Measurements from ENCODE around the gene PDK4. TPM values are rescaled to one million over a fixed set of nuclear protein-coding genes. Genes with fewer than 3 reads are reported as not detected.
"Not testable (repeated sequence)": the region's sequence is repeated elsewhere in the genome, so short reads cannot be mapped to it uniquely, and the experiment has no call there.

Gene PDK4
- total RNA-seq, 1 donor from 2014 or later: 17.6 TPM

DNA sequence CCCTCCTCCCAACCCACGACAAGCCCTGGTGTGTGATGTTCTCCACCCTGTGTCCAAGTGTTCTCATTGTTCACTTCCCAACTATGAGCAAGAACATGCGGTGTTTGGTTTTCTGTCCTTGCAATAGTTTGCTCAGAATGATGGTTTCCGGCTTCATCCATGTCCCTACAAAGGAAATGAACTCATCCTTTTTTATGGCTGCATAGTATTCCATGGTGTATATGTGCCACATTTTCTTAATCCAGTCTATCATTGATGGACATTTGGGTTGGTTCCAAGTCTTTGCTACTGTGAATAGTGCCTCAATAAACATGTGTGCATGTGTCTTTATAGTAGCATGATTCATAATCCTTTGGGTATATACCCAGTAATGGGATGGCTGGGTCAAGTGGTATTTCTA is 8.5 kb upstream of the PDK4 start:
- not testable (repeated sequence) for DNase-seq (ENCODE audit: low spot score)

DNA sequence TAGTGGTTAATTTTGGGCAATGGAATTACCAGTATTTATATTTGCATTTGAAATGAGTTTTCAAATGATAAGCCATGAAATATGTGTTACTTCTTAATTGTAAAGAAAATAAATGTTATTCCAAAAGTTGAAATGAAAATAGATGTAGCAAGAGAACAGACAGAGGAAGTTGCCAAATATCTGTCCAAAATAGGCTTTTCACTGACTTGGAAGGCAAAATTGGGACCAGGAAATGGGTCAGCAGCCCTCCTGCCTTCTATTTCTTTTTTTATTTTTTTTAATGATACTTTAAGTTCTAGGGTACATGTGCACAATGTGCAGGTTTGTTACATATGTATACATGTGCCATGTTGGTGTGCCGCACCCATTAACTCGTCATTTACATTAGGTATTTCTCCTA is 8.1 kb upstream of the PDK4 start:
- DNase-seq (ENCODE audit: low spot score): not testable (repeated sequence)

DNA sequence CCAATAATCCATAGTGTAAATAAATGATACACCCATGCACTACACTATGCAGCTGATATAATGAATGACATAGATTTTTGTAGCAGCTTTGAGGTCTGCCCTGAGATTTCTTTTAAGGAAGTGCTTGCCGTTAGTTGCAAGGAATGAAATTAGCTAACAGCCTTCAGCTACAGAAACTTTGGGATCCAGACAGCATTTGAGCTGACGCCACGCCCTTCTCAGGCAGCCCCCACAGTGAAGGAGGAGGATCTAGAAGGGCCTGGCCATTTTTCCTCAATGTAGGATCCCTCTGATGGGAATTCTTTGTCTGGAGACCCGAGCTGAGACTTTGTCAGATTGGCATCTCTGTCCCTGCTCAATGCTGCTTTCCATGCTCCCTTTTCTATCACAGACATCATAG is 6.1 kb upstream of the PDK4 start:
- no peak for DNase-seq (ENCODE audit: low spot score)

DNA sequence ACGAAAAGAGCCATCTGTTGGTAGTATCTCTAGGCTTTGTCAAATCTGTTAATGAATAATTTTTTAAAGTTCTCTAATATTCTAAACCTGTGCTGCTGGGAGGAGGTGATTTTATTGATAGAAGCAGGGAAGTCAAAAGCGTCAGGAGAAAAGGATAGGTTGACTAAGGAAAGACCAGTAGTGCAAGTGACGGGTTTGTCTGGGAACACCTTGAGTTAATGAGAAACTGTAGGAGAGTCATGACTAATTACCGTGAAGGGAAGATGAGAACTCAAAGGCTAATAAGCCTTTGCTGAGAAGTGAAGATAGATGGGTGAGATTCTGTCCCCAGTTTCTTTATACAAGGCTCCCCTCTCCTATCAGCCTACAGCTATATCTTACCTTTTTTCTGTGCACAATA is 5.0 kb upstream of the PDK4 start:
- DNase-seq (ENCODE audit: low spot score): no peak

DNA sequence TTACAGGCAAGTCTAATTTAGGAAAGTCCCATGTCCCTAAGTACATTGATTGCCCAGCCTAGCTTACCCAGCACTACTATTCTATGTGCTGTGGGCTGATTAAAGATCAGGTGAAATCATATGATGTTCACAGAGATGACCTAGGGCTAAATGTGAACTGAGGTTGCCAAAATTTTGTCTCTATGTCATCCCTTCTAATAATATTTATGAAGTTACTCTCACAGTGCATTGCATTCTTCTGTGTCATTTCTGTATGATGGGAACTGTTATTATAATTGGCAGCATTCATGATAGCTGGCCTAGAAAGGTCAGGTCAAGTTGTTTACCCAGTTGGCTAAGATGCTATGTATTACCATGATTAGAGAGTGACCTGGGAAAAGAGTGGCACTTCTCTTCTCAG is 2.8 kb upstream of the PDK4 start:
- DNase-seq (ENCODE audit: low spot score): no peak

DNA sequence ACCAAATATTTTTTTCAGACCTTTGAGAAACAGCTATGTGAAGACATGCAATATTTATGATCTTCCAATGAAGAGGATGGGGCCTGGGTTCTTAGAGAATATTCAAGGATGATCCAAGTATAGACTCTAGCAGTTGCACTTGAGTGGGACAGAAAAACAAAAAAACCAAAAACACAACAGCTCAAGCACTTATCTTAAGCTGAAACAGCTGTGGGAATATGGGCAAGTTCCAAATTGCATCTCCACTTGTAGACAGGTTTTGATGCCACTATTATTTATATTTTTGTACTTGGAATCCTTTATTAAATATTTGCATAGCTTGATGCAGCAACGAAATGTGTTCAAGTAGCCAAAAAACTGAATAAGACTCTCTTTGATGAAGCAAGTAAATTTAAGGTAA is 2.2 kb upstream of the PDK4 start:
- no peak for DNase-seq (ENCODE audit: low spot score)

DNA sequence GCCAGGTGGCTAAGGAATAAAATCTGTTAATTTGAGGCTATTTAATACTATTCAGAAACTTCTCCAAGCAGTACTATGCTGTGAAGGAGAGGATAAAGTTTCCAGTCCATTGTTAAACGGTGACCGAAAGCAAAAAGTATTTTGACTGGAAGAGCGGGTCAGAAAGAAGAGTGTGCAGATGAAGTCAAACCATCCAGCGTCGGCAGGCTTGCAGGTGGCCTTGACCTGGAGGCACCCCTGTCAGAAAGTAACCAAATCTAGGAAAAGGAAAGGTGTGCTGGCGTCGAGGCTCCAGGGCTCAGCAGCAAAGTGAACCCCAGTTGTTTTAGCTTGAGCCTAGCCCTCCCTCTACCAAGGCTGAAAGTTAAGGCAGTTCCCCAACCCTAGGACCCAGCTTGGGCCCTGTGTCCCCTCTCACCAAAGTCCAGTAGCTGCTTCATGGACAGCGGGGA is 544 bp downstream of the PDK4 start:
- peak; percentile 17 for DNase-seq (ENCODE audit: low spot score)

DNA sequence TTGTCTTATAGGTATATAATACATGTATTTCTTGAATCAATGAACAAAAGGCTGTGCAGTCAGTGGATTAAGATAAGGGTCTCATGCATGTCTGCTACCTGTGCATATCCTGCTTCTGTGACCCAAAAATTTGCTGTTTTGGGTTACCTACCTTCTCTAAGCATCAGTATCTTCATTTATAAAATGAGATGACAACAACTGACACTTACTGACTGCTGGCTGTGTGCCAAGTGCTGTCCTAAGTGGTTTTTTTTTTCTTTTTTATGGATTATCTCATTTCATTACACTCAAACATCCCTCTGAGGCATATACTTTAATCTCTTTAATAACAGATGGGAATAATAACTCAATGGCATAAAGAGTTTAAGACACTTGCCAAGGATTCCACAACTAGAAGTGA is 2.1 kb downstream of the PDK4 start:
- no peak for DNase-seq (ENCODE audit: low spot score)

DNA sequence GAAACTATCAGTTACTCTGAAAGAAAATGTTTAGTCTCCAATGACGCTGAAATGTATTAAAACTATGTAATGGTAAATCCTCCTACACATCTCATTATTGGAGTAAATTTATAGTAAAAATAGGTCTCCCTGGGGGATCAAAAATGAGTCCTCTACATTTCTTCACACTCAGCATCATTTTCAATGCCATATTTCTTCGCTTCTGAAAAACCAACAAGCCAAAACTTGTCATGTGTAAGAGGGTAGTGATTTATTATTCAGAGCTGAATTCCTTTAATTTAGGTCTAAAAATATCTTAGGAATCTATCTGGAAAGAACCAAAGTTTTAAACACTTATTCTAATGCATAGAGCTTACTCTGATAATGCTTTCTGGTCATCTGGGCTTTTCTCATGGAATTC is 3.0 kb downstream of the PDK4 start:
- no peak for DNase-seq (ENCODE audit: low spot score)

DNA sequence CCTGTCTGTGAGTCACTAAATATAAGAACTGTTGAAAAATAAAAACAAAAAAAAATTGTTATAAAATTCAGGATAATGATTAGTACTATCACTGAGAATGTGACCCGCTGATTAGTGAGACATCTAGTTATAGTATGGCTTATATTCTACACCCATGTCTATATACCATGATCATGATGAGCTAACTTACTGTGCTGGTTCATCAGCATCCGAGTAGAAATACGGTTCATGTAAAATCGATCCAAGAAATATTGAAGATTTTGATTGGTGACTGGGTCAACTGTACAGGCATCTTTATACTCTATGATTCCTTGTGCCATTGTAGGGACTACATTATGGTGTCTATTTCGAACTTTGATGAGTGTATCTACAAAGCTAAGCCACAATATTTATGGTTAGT is 3.7 kb downstream of the PDK4 start:
- DNase-seq (ENCODE audit: low spot score): no peak

DNA sequence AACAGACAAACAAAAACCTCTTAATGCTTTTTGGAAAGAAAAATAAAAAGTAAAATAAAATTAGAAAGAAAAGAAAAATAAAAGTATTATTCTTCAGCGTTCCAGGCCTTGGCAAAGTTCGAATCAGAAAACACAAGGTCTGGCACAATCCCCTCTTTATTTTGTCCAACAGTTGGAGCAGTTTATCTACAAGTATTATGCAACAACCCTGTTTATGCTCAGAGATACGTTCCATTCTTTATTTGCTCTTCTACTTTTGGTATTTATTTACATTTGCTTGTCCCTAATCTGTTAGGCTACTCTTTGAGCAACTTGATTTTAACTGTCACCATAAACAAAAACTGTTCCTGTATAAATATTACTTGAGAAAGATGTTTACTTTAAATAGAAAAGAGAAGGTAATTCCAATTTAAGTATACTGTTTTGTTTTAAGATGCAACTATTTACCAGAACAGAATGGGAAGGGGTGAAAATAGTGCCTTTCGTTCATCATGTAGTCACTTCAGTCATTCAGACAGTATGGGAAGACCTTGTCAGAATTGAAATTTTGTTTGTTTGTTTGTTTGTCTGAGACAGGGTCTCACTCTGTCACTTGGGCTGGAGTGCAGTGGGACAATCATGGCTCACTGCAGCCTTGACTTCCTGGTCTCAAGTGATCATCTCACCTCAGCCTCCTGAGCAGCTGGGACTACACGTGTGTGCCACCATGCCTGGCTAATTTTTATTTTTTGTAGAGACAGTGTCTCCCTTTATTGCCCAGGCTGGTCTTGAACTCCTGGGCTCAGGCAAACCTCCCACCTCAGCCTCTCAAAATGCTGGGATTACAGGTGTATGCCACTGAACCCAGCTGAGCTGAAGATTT is 5.7 kb downstream of the PDK4 start:
- no peak for DNase-seq (ENCODE audit: low spot score)

DNA sequence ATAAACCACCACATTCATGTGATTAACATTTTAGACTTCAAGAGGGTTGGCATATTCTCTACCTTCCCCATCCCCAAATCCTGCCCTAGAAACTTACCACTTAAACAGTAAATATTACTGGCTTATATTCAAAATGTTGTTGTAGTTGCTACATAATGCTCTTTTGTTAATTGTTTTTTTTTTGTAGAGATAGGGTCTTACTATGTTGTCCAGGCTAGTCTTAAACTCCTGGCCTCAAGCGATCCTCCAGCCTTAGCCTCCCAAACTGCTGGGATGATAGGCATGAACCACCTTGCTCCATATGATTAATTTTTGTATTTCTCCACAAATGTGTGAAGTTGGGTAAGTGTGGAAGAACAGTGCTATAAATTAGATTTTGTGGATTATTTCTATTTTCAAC is 6.5 kb downstream of the PDK4 start:
- DNase-seq (ENCODE audit: low spot score): no peak

DNA sequence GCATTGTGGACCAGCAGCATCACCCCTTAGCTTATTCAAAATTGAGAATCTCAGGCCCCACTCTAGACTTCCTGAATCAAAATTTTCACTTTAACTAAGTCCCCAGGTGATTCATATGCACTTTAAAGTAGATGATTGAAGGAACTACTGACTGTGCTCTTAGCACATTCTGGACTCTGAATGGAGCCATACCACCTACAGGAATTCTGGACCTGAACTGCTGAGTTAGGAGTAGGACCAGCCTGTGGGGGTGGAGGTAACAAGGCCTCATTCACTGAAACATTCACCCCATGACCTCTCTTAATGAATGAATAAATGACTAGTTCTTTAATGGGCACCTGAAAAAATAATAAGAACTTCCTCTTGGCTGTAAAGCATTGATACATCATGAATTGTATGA is 7.3 kb downstream of the PDK4 start:
- no peak for DNase-seq (ENCODE audit: low spot score)

DNA sequence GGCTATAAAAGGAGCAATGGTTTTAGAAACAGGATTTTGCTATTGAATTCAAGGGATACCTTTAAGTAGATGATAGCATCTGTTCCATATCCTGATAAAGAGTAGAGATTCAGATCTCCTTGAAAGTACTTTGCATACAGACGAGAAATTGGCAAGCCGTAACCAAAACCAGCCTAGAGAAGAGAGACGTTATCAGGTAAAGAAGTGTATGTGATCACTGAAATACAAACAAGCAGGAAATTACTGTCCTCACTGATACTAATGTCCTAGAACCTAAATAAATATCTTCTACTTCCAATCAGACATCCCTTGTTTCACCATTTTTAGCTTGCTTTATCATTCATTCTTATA is 9.4 kb downstream of the PDK4 start:
- no peak for DNase-seq (ENCODE audit: low spot score)

DNA sequence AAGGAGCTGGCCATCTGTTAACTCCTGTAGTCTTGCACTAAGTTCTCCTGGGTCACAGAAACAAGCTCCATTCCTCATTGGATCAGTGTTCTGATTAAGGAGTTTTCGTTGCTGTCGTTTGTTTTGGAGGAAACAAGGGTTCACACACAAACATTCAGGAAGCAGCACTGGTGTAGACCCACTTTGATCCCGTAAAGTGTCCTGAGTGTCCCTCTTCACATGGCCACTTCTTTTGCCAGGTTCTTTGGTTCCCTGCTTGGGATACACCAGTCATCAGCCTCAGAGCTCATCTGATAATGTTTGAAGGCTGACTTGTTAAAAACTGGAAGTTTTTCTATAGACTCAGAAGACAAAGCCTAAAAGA is 10.9 kb downstream of the PDK4 start:
- DNase-seq (ENCODE audit: low spot score): no peak

DNA sequence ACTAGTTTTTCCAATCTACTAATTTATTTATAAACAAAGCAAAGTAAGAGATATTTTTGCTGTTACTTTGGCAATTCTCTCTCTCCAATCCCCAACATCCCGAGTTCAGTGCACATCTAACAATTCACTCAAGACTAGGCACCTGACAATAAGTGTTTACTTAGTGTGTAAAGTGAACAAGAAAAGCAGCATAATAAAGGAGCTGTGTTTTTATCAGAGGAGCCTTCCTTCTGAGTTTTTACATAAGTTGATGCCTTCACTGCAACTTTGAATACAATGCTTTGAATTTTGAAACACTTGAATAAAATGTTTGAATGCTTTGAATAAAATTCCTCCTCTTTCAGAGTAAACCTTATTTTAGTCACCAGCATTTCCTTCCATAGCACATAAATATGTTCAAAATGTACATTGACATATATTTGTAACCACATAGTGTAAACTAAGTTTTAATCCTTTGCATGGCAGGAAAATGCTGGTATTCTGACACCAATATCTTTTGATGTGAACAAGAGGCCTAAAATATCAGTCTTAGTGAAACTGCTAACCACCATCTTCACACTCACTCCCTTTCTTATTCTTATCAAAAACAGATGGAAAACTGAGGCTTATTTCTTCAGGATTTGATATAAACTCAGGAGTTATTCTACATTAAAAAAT is 11.4 kb downstream of the PDK4 start:
- no peak for DNase-seq (ENCODE audit: low spot score)

DNA sequence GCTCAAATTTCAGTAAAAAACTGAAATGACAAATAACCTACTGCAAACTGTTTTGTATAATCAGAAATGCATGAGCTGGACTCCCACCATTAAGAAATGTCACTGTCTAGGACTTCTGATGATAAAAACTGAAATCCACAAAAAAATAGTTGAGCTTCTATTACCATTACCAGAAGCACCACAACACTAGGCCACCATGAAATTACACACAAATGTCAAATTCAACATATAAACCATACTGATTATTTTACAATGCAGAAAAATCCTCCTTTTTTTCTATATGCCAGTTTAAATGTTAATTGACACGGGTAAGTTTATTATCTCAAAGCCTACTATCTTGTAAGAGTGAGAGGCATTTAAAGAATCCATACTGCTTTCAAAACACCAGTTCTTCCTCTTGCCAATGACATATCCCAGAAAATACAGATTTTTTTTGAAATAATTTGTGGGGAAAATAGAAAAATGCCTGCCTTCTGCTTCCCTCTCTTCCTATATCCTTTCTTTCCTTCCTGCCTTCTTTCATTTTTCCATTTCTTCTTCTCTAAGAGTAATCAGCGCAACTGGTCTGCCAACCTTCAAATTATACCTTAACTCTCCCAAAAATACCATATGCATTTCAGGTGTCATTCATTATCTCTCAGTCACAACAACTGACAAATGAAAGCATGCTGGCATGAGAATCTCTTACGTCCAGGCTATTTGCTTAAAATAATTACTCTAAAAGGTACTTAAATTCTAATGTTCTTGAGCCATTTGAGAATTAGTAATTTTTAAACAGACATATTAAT is 12.3 kb downstream of the PDK4 start:
- no peak for DNase-seq (ENCODE audit: low spot score)

DNA sequence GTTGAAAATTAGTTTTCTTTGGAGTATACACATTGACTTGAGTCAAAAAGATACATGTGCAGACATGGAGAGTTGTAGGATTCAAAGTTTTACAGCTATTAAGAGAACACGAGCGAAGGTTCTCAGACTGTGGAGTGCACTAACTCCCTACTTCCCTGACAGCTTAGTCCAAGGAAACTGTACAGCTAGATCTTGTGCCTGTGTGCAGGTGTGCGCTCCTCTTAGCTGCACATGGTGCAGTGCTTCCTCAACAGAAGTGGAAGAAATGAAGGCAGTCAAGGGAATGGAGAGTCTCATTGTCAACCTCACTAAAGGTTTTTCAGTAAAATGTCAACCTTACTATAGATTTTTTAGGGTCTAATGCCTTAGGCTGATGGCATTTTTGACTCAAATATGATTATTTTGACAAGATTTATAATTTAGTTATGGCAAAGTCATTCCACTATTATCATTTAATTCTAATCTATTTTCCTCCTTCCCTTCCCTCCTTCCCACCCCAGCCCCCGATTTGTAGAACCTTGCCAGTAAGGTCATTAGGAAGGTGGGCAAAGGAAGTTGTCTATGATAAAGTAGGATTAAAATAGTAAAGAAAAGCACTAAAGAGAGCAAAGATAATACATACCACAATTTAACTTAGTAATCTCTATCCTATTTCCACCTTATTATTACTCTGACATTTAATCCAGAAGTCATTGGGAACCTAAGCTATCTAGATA is 13.6 kb downstream of the PDK4 start:
- no peak for DNase-seq (ENCODE audit: low spot score)

DNA sequence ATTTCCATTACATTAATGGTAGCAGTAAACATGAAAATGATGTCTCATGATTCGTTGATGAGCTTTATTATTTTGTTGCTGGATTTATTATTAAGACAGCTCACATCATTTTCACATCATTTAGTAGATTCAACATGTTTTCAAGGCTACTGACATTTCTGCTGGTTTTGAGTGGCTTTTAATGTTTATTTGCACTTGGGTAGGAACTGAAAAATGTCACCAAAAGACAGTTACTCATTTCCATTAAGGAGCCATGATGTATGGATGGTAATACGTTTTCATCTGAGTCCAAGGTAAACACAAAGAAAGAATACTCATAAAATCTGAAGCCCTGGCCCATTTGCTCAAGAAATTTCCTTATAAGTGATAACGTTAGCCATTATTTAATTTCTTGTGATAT is 14.8 kb downstream of the PDK4 start:
- no peak for DNase-seq (ENCODE audit: low spot score)

DNA sequence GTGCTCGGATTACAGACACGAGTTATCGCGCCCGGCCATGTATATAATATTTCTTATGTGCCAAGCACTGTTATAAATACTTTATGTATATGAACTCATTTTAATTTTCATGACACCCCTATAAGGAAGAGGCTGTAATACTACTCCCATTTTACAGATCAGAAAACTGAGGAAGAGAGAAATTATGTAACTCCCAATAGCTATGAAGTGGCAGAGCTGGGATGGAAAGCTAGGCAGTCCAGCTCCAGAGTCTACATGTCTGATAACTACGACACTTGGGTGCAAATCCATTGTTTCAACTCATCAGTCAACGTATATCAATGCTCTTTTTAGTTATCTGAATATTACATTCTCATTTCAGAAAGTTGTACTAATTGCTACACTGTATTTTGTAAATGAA is 17.0 kb downstream of the PDK4 start:
- no peak for DNase-seq (ENCODE audit: low spot score)

DNA sequence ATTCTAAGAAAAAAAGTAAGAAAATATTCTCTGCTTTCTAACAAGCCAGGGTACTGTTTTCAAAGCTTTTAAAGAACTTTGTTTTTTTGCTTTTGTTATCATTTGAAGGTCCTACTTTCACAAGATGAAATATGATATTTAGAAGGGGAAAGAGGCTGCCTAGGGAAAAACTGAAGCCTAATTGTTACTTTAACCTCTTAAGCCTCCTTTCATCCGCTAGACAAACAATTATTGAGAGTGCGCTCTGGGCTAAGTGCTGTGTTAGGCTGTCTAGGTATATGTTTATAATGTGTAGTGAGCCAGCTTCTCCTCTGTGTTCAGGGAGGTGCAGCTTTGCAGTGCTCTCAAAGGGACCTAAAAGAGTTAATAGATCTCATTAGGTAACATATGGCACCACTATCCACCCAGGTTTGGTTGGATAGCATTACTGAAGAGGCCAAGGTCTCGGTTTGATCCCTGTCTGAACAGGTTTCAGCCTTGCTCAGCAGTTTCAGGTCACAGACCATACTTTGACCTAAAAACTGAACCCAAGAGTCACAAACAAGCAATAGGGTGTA is 17.9 kb downstream of the PDK4 start:
- DNase-seq (ENCODE audit: low spot score): no peak

DNA sequence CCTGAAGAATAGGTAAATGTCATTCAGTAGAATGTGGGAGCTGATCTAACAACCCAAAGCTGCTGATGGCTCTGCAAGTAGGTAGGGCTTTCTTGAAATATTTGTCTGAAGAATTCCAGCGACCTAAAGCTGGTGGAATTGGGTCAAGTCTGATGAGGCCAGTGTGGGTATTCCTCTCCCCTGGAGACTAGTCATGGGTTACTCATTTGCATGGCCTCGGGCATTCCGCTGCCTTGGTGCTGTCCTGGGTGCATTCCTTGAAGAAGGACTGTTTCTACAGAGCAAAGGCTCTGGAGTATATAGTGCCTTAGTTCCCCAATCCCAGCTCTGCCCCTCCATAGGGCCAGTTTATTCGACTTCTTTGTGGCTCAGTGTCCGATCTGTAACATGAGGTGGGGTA is 19.2 kb downstream of the PDK4 start:
- no peak for DNase-seq (ENCODE audit: low spot score)

Data from umbilical cord (tissue), 2 donors.